GM12872 (cell line): ENCODE results near the gene COLEC11.

ENCODE experiments used
- TF ChIP-seq, protein P1 (sequence below): IDR thresholded peaks from 3 replicates; pipeline ENCODE4 v1.5.1; 2011; ENCODE audit warnings: low read depth, mild to moderate bottlenecking, low read length, moderate library complexity; ENCODE audit not compliant: insufficient read depth

Gene COLEC11

DNA sequence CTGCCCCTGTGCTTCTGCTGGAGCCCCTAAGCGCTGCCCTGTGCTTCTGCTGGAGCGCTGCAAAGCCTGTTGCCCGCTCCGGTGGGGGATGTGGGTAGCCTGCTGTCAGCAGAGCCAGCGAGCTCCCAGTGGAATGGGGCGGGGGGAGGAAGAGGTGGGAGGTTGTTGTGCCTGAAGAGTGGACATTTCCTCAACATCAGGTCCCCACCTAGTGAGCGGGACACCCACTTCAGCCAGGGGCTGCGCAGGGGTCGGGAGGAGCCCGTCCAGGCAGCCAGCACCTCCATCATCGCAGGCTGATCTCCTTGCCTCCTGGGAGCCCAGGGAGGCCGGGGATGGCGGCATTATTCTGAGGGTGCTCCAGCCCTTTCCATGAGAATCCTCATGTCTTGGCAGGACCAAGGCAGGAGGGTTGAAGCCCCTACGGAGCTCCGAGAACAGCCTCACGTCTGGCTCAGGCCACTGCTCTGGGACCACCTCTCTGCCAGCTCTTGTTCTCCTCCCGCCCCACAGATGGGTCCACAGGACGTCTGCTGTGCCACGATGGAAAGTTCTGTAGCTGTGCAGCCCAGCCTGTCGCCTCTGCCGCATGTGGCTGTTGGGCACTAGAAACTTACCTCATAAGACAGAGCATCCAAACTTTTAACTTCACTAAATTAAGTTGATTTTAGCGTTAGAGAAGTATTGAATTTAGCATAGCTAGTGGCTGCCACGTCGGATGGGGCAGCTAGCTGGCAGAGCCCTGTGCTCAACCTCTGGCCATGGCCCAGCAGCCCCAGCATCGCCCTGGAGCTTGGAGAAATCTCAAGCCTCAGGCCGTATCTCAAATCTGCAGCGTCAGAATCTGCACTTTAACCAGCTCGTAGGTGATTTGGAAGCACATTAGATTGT, 61.2 kb downstream of the COLEC11 start:
- TF ChIP-seq, protein P1, sequence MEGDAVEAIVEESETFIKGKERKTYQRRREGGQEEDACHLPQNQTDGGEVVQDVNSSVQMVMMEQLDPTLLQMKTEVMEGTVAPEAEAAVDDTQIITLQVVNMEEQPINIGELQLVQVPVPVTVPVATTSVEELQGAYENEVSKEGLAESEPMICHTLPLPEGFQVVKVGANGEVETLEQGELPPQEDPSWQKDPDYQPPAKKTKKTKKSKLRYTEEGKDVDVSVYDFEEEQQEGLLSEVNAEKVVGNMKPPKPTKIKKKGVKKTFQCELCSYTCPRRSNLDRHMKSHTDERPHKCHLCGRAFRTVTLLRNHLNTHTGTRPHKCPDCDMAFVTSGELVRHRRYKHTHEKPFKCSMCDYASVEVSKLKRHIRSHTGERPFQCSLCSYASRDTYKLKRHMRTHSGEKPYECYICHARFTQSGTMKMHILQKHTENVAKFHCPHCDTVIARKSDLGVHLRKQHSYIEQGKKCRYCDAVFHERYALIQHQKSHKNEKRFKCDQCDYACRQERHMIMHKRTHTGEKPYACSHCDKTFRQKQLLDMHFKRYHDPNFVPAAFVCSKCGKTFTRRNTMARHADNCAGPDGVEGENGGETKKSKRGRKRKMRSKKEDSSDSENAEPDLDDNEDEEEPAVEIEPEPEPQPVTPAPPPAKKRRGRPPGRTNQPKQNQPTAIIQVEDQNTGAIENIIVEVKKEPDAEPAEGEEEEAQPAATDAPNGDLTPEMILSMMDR: no peak

DNA sequence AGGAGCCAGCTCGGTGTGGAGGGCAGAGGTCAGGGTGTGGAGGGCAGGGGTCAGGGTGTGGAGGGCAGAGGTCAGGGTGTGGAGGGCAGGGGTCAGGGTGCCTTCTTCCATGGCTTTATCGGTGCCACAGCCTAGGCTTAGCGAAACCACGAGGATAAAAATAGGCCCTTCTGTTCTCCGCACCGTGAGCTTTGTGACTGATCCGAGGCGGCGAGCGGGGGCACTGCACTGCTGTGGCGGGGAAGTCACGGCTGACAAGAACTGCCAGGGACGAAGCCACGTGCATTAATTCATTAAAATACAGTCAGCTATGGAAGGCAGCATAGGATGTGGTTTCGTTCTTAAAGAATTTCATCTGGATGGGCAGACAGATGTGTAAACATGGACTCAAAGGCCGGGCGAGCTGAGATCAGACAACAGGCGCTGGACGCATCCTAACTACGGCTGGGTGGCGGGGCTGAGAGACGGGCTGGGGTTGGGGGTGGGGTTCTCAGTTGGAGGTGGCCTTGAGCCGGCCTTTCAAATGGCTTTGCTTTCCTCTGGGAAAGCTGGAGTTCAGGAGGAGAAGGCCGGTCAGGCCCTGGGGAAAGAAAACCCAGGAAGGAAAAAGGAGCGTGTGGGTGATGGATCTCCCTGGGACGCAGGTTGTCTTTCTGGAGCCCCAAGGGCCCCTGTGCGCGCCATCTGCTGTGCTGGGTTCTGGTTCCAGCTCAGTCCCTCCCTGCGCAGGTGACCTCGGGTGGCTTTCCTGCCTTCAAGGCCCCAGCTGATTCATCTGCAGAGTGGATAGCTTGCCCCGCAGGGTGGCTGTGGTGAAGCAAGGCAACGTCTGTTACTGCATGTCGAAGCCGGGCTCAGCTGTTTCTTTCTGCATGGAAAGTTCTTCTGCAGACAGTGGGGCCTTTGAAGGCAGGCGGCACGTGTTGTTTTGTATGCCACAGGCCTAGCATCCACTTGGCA, 62.1 kb downstream of the COLEC11 start:
- TF ChIP-seq, protein P1: no peak

DNA sequence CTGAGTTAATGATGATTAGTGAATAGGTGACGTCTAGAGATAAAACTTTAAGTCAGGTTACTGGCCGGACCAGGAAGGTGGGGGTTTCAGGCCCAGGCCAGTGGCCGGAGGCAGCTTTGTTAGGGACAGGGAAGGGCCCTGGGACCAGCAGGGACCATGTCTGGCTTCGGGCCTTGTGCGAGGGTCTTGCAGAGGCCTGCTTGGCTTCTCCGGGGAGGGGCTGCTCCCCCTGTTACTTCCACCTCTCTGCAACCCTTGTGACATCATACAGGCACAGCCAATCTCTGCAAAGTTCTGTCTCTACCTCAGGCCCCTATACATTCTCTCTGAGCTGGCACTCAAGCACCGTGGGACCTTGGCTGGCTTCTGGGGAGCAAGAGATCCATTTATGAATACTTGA, 63.0 kb downstream of the COLEC11 start, which contains the start of gene ALLC:
Gene ALLC (plus strand): TSS at position 320 of the 400 bp plus-strand sequence. CDS start 12,958 bp downstream, outside the sequence.
- TF ChIP-seq, protein P1: no peak

DNA sequence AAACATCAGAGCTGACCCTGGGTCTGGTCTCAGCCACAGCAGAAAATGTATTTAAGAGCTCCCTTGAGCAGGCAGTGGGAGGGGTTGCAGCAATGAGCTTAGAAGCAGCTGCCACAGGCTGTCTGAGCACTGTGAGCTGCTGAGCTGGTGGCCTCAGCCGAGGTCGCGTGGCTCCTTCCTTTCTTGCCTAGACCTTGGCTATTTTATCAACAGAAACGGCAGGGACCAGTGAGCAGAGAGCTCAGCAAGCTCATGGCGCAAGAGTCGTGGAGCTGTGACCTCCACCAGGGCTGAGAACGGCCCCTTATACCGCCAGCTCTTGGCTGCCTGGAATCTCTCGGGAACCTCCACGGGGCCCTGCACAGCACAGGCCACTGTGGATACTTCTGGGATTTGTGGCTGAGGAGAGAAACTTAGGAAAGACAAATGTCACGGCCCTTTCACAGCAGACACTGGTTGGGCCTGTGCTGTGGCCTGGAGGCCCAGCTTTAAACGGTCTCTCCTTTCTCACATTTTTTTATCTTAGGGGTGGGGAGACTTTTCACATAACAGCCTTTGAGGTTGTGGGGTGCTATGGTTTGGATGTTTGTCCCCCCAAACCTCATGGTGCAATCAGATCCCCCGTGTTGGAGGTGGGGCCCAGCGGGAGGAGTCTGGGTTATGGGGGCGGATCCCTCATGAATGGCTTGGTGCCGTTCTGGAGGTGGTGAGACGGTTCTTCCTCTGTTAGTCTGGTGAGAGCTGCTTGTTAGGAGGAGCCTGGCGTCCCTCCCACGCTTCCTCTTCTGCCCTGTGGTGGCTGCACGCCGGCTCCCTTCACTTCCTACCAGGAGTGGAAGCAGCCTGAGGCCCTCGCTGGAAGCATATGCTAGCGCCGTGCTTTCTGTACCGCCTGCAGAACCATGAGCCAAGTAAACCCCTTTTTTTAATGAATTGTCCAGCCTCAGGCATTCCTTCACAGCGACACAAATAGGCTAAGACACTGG, 64.8 kb downstream of the COLEC11 start:
- TF ChIP-seq, protein P1: no peak

DNA sequence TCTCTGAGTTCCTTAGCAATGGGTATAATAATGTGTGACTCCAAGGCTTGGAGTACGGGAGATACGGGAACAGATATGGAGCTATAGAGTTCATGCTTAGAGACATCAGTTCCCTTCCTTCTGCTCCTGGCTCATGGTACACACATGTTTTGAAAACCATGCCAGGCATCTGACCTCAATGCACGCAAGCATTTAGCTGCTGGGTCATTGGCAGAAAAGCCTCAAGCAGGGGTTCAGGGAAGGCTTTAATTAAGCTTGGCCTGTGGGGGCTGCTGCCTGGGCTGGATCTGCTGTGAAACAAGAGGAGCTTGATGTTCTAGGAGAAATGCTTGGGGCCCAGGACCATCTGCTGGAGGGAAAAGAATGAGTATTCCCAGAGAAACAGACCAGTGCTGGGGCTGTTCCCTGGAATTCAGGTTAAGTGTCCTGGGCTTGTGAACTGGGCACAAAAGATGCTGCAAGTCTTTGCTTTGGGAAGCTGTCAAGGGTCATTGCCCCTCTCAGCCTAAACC, 66.3 kb downstream of the COLEC11 start:
- TF ChIP-seq, protein P1: no peak

DNA sequence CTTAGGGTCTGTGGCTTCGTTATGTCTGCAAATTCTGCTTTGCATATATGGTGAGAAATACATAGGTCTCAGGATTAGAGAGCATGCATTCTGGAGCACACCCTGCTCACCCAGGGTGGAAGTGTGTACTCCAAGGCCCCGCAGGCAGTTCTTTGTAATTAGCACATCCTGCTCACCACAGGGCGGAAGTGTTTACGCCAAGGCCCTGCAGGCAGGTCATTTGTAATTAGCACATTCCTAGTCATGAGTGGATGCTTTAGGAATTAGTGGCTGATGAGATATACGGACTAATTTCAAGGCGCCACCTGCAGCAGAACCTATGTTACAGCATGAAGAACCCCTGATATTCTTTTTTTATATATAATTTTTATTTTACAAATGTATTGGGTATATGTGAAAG, 67.3 kb downstream of the COLEC11 start:
- TF ChIP-seq, protein P1: no peak
